Activated CD8-positive, alpha-beta memory T cell treated with anti-CD3 and anti-CD28 coated beads, Interleukin-2, amount 10 ng/mL, durations not matched to agents 7 days and 5 days (primary cell): ENCODE results near the gene ARID1B. TPM values are rescaled to one million over a fixed set of nuclear protein-coding genes. Genes with fewer than 3 reads are reported as not detected.

Experiments used
- ATAC-seq: fragments of 150-1000 bp; cut with Tn5 transposase; one replicate; pipeline ENCODE4 v1.10.0; 2021; ENCODE audit warnings: moderate library complexity
- CTCF ChIA-PET: fragments of 350-600 bp; sonication (Branson Sonifier 250); formaldehyde crosslinking; loops from one replicate; lab custom pipeline; 2021; ENCODE audit warnings: antibody characterized with exemption; lab: Charles Lee
- DNase-seq: peaks from one replicate; pipeline ENCODE4 v3.0.0-alpha.2; 2020
- H3K27ac Mint-ChIP-seq: one replicate; pipeline ENCODE4 v1.8.0; 2021; ENCODE audit warnings: mild to moderate bottlenecking, mixed read lengths
- H3K27me3 Mint-ChIP-seq: one replicate; pipeline ENCODE4 v1.8.0; 2021; ENCODE audit warnings: mixed read lengths
- H3K36me3 Mint-ChIP-seq: one replicate; pipeline ENCODE4 v1.8.0; 2021; ENCODE audit warnings: mild to moderate bottlenecking, mixed read lengths
- H3K4me1 Mint-ChIP-seq: one replicate; pipeline ENCODE4 v1.8.0; 2021; ENCODE audit warnings: mixed read lengths
- H3K4me3 Mint-ChIP-seq: one replicate; pipeline ENCODE4 v1.8.0; 2021; ENCODE audit warnings: mild to moderate bottlenecking, moderate library complexity, mixed read lengths
- H3K9me3 Mint-ChIP-seq: one replicate; pipeline ENCODE4 v1.8.0; 2022; ENCODE audit warnings: low read depth, mixed read lengths
- microRNA-seq: library from miRNA; unstranded; fragments of <30 nt; microRNA quantifications from one replicate; pipeline ENCODE4 v1.2.0, GENCODE V29; 2022
- total RNA-seq, 2 experiments: library from RNA; stranded (reverse); gene quantifications; one replicate each; pipeline ENCODE4 v1.2.3, GENCODE V29; 2021

Gene ARID1B
- total RNA-seq, 2 experiments from 2014 or later, result 59.5 to 81.5 TPM

GRCh38 chr6:157259443-157259842 is 482.3 kb downstream of the ARID1B start:
- peak overlapping the region; percentile 5 for H3K27ac Mint-ChIP-seq

More at GRCh38 chr6:157259443-157259842, 482.3 kb downstream of the ARID1B start:
- peaks cover 47% of the 10 kb centered on the region for H3K27me3 Mint-ChIP-seq
- no peak for ATAC-seq
- H3K4me1 Mint-ChIP-seq, result peaks cover 21% of the 10 kb centered on the region
- CTCF ChIA-PET, result interaction anchor here (1.2 kb wide), 1 partner anchor 15 kb away, joined by 6 read pairs; no protein-coding TSS in a partner anchor
- no peak overlapping the region for H3K4me3 Mint-ChIP-seq
- no peaks in the 10 kb centered on the region for H3K9me3 Mint-ChIP-seq
- no peaks in the 10 kb centered on the region for H3K36me3 Mint-ChIP-seq
- no peak for DNase-seq

Small RNAs within 50 kb of the gene (microRNA-seq; reads per million reads assigned to microRNA genes)
- gene MIR4466, result not detected
